Gastrocnemius medialis (tissue), 4 donors: ENCODE results near the gene POU6F1.

Experiments used
- CTCF ChIP-seq, 5 experiments: fragments of 450-650 bp in 3 of 5; fragments of 200-600 bp in 2 of 5; sonication (generic) in 2 of 5; IDR thresholded peaks in 4 of 5; conservative IDR thresholded peaks in 1 of 5; 1 replicate in 4 of 5; 2 replicates in 1 of 5; pipeline ENCODE4 v1.5.1; 2016 to 2019; ENCODE audit warnings: antibody characterized with exemption in 5 of 5, mild to moderate bottlenecking in 3 of 5, moderate library complexity in 3 of 5
- POLR2A ChIP-seq, 2 donors: fragments of 450-650 bp; IDR thresholded peaks; one replicate each; pipeline ENCODE4 v1.6.1; 2017; ENCODE audit warnings: antibody characterized with exemption in 2 of 2, mild to moderate bottlenecking in 2 of 2, moderate library complexity in 2 of 2

DNA sequence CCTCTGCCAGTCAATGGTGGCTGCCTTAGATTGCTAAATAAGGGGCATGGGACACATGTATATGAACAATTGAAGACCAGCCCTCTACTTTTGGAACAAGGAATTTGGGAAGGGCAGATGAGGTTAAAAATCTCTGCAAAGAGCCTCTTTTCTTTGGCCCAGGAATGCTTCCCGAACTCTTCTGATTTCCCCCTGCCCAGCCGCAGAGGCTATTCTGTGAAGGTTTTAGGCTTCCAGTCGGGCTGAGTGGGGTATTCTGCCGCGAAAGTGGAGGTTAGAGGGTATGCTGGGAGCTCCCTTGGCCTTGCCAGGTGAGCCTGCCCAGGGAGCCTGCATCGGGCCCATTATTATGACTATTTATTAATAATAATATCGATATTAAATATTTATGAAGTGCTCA, 1.2 kb downstream of the POU6F1 start:
- TF ChIP-seq CTCF (IDR thresholded peaks at IDR 0.05 in 4 of 5, conservative IDR thresholded peaks at IDR 0.05 in 1 of 5) (no peak), POLR2A (IDR thresholded peaks at IDR 0.05) (no peak)
